ENCODE measurements around the gene CP. TPM values are rescaled to one million over a fixed set of nuclear protein-coding genes. Genes with fewer than 3 reads are reported as not detected.
A peak's percentile ranks its signal among the peaks of the same experiment; 100 is the strongest.

CP gene
- total and polyA plus RNA-seq, 4 experiments from 2014 or later: 0.34 TPM; not detected in 3

- ChIA-PET CTCF (ENCODE audit: partially characterized antibody) (no interaction called here), POLR2A (ENCODE audit: partially characterized antibody) (no interaction called here)
- Histone ChIP-seq H3K4me3 (ENCODE audit: low read length in 2 of 2) (no peak overlapping the region), H3K27ac (ENCODE audit: low read depth, low read length) (no peak overlapping the region), H3K4me1 (ENCODE audit: insufficient read depth, low read length) (no peaks in the 10 kb centered on the region), H3K27me3 (ENCODE audit: insufficient read depth, low read length) (no peaks in the 10 kb centered on the region), H3K36me3 (ENCODE audit: insufficient read depth, low read length) (peaks cover 60% of the 10 kb centered on the region), H3K9me3 (ENCODE audit: control insufficient read depth in 1 of 2, low read length in 2 of 2) (no peaks in the 10 kb centered on the region)
- Mint-ChIP-seq H3K27me3 (no peaks in the 10 kb centered on the region), H3K9me3 (no peaks in the 10 kb centered on the region), H3K4me1 (peaks cover 0 to 4% (median 0%) of the 10 kb centered on the region in 4 donors), H3K4me3 (no peak overlapping the region), H3K27ac (peak overlapping the region in 1 of 7 donors; percentile 48), H3K36me3 (peaks cover 56 to 65% of the 10 kb centered on the region in 2 donors)
- DNase-seq: no peak
- intact Hi-C loops (cut with micrococcal nuclease): no loop called here
These were observed 59.6 kb downstream of the CP start for GRCh38 chr3:149162007-149162406.

GRCh38 chr3:149160754-149161300, 60.8 kb downstream of the CP start:
- peaks cover 0 to 4% (median 0%) of the 10 kb centered on the region in 4 donors for H3K4me1 Mint-ChIP-seq
- no peaks in the 10 kb centered on the region for H3K4me1 ChIP-seq (ENCODE audit: insufficient read depth, low read length)
- peaks cover 59 to 70% of the 10 kb centered on the region in 2 donors for H3K36me3 Mint-ChIP-seq
- H3K27me3 ChIP-seq (ENCODE audit: insufficient read depth, low read length): no peaks in the 10 kb centered on the region
- H3K27me3 Mint-ChIP-seq: no peaks in the 10 kb centered on the region
- peaks cover 53% of the 10 kb centered on the region for H3K36me3 ChIP-seq (ENCODE audit: insufficient read depth, low read length)
- intact Hi-C loops (cut with micrococcal nuclease): no loop called here
- H3K9me3 ChIP-seq (ENCODE audit: control insufficient read depth in 1 of 2, low read length in 2 of 2): no peaks in the 10 kb centered on the region
- no peak overlapping the region for H3K4me3 Mint-ChIP-seq
- ChIA-PET POLR2A (ENCODE audit: partially characterized antibody) (interaction anchor here (1.1 kb wide), 1 partner anchor 31 kb away, joined by 3 read pairs; no protein-coding TSS in a partner anchor), CTCF (ENCODE audit: partially characterized antibody) (interaction anchor here (0.8 to 1.7 kb wide), 2 partner anchors 31 to 40 kb away, joined by 3 read pairs; partner anchors contain the start of gene HPS3)
- no peaks in the 10 kb centered on the region for H3K9me3 Mint-ChIP-seq
- no peak overlapping the region for H3K27ac ChIP-seq (ENCODE audit: low read depth, low read length)
- no peak for DNase-seq
- no peak overlapping the region for H3K27ac Mint-ChIP-seq
- no peak overlapping the region for H3K4me3 ChIP-seq (ENCODE audit: low read length in 2 of 2)

DNA sequence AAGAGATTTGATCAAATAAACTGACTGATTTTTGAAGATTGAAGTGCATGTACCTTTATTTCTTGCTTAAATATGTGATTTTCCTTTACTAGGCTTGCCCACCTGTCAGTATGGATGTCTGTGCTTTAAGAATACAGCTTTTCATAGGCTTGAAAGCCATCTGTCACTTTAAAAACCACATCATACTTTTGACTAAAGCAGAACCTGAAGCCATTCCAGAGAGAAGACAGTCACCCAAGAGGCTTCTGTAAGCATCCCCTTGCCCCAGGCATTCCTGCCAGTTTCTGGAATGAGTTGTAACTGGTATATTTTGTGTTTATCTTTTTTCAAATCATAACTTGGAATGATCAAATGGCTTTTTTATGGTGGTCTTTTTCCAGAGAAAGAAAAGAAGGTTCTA, 68.2 kb downstream of the CP start:
- H3K36me3 Mint-ChIP-seq: peaks cover 46 to 66% of the 10 kb centered on the region in 2 donors
- no peak for DNase-seq
- CTCF ChIA-PET (ENCODE audit: partially characterized antibody): no interaction called here

GRCh38 chr3:149152420-149152819, 69.2 kb downstream of the CP start:
- Histone ChIP-seq H3K4me1 (ENCODE audit: insufficient read depth, low read length) (no peaks in the 10 kb centered on the region), H3K4me3 (ENCODE audit: low read length in 2 of 2) (no peak overlapping the region), H3K9me3 (ENCODE audit: control insufficient read depth in 1 of 2, low read length in 2 of 2) (no peaks in the 10 kb centered on the region), H3K27me3 (ENCODE audit: insufficient read depth, low read length) (no peaks in the 10 kb centered on the region), H3K27ac (ENCODE audit: low read depth, low read length) (no peak overlapping the region), H3K36me3 (ENCODE audit: insufficient read depth, low read length) (peaks cover 7% of the 10 kb centered on the region)
- Mint-ChIP-seq H3K4me1 (peaks cover 0 to 16% (median 11%) of the 10 kb centered on the region in 4 donors), H3K4me3 (no peak overlapping the region), H3K36me3 (peaks cover 46 to 61% of the 10 kb centered on the region in 2 donors), H3K27me3 (no peaks in the 10 kb centered on the region), H3K9me3 (no peaks in the 10 kb centered on the region), H3K27ac (peak overlapping the region in 1 of 7 donors; percentile 79)
- DNase-seq: no peak
- POLR2A ChIA-PET (ENCODE audit: partially characterized antibody): no interaction called here
- CTCF ChIA-PET (ENCODE audit: partially characterized antibody): no interaction called here
- intact Hi-C loops (cut with micrococcal nuclease): no loop called here

More for the DNA sequence above, 68.2 kb downstream of the CP start:
- H3K4me1 Mint-ChIP-seq: peaks cover 0 to 16% (median 11%) of the 10 kb centered on the region in 4 donors
- H3K4me3 Mint-ChIP-seq: no peak overlapping the region
- no peaks in the 10 kb centered on the region for H3K27me3 Mint-ChIP-seq
- POLR2A ChIA-PET (ENCODE audit: partially characterized antibody): no interaction called here
- Histone ChIP-seq H3K9me3 (ENCODE audit: control insufficient read depth in 1 of 2, low read length in 2 of 2) (no peaks in the 10 kb centered on the region), H3K27me3 (ENCODE audit: insufficient read depth, low read length) (no peaks in the 10 kb centered on the region), H3K4me3 (ENCODE audit: low read length in 2 of 2) (no peak overlapping the region), H3K27ac (ENCODE audit: low read depth, low read length) (no peak overlapping the region), H3K4me1 (ENCODE audit: insufficient read depth, low read length) (no peaks in the 10 kb centered on the region), H3K36me3 (ENCODE audit: insufficient read depth, low read length) (peaks cover 13% of the 10 kb centered on the region)
- peak overlapping the region in 4 of 7 donors; percentile 1 to 65 (median 14) for H3K27ac Mint-ChIP-seq
- intact Hi-C loops (cut with micrococcal nuclease): no loop called here
- H3K9me3 Mint-ChIP-seq: no peaks in the 10 kb centered on the region

DNA sequence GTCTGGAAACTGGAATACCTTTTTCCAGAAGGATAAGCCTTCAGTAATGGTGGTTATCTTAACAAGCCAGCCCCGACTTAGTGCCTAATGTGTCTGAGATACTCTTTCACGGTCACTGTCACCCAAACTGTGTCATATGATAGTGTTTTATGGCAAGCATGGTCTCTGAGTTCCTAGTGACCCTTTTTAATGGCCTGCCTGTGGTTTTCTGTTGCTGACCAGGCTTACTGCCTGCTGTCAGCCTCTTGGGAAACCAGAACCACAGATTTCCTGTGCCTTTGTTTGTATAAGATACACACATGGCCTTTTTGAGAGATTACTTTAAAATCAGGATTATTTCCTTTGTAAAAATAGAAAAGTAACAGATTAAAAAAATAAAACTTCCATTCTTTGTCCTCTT, 69.8 kb downstream of the CP start:
- ChIA-PET POLR2A (ENCODE audit: partially characterized antibody) (no interaction called here), CTCF (ENCODE audit: partially characterized antibody) (no interaction called here)
- intact Hi-C loops (cut with micrococcal nuclease): no loop called here
- Mint-ChIP-seq H3K27ac (peak overlapping the region in 2 of 7 donors; percentile 31 to 36), H3K4me3 (no peak overlapping the region), H3K27me3 (no peaks in the 10 kb centered on the region), H3K9me3 (no peaks in the 10 kb centered on the region), H3K36me3 (peaks cover 42 to 59% of the 10 kb centered on the region in 2 donors), H3K4me1 (peaks cover 0 to 16% (median 11%) of the 10 kb centered on the region in 4 donors)
- no peak overlapping the region for H3K4me3 ChIP-seq (ENCODE audit: low read length in 2 of 2)
- DNase-seq: no peak
- H3K36me3 ChIP-seq (ENCODE audit: insufficient read depth, low read length): peaks cover 4% of the 10 kb centered on the region
- H3K4me1 ChIP-seq (ENCODE audit: insufficient read depth, low read length): no peaks in the 10 kb centered on the region
- no peak overlapping the region for H3K27ac ChIP-seq (ENCODE audit: low read depth, low read length)
- H3K9me3 ChIP-seq (ENCODE audit: control insufficient read depth in 1 of 2, low read length in 2 of 2): no peaks in the 10 kb centered on the region
- H3K27me3 ChIP-seq (ENCODE audit: insufficient read depth, low read length): no peaks in the 10 kb centered on the region

- H3K27ac Mint-ChIP-seq: no peak overlapping the region
- intact Hi-C loops (cut with micrococcal nuclease): no loop called here
- peaks cover 0 to 16% (median 13%) of the 10 kb centered on the region in 4 donors for H3K4me1 Mint-ChIP-seq
- peaks cover 33 to 50% of the 10 kb centered on the region in 2 donors for H3K36me3 Mint-ChIP-seq
- no peak overlapping the region for H3K4me3 Mint-ChIP-seq
- no peak for DNase-seq
- Histone ChIP-seq H3K27me3 (ENCODE audit: insufficient read depth, low read length) (no peaks in the 10 kb centered on the region), H3K9me3 (ENCODE audit: control insufficient read depth in 1 of 2, low read length in 2 of 2) (no peaks in the 10 kb centered on the region), H3K4me3 (ENCODE audit: low read length in 2 of 2) (no peak overlapping the region), H3K4me1 (ENCODE audit: insufficient read depth, low read length) (peaks cover 12% of the 10 kb centered on the region), H3K36me3 (ENCODE audit: insufficient read depth, low read length) (peaks cover 4% of the 10 kb centered on the region), H3K27ac (ENCODE audit: low read depth, low read length) (no peak overlapping the region)
- CTCF ChIA-PET (ENCODE audit: partially characterized antibody): no interaction called here
- POLR2A ChIA-PET (ENCODE audit: partially characterized antibody): no interaction called here
- H3K27me3 Mint-ChIP-seq: no peaks in the 10 kb centered on the region
- H3K9me3 Mint-ChIP-seq: no peaks in the 10 kb centered on the region
These were observed 71.2 kb downstream of the CP start for GRCh38 chr3:149150436-149150835.

DNA sequence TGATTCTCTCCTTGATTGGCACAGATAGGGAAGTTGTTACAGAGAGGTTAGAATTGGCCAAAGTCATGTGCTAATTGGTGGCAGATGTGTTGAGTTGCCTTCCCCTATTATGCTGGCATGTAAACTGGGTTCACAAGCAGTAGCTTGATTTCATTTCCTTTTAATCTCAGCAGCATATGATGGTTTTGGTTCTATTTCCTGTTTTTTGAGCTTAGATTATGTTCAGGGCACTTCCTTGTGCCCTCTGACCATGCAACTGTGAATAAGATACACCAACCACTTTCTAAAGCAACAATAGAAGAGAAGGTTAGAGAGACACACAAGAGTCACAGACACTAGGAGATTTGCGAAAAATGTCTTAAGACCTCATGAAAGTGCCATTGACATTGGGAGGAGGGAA, 75.7 kb downstream of the CP start:
- Histone ChIP-seq H3K27me3 (ENCODE audit: insufficient read depth, low read length) (no peaks in the 10 kb centered on the region), H3K9me3 (ENCODE audit: control insufficient read depth in 1 of 2, low read length in 2 of 2) (no peaks in the 10 kb centered on the region), H3K27ac (ENCODE audit: low read depth, low read length) (no peak overlapping the region), H3K4me3 (ENCODE audit: low read length in 2 of 2) (no peak overlapping the region), H3K4me1 (ENCODE audit: insufficient read depth, low read length) (peaks cover 18% of the 10 kb centered on the region), H3K36me3 (ENCODE audit: insufficient read depth, low read length) (peaks cover 18% of the 10 kb centered on the region)
- Mint-ChIP-seq H3K9me3 (no peaks in the 10 kb centered on the region), H3K4me3 (no peak overlapping the region), H3K27me3 (no peaks in the 10 kb centered on the region), H3K27ac (no peak overlapping the region), H3K36me3 (peaks cover 37 to 43% of the 10 kb centered on the region in 2 donors), H3K4me1 (peaks cover 6 to 18% (median 16%) of the 10 kb centered on the region in 4 donors)
- ChIA-PET CTCF (ENCODE audit: partially characterized antibody) (interaction anchor here (1.2 to 1.9 kb wide), 4 partner anchors 25 to 195 kb away, joined by 3 to 7 read pairs (median 4); no protein-coding TSS in a partner anchor), POLR2A (ENCODE audit: partially characterized antibody) (interaction anchor here (1.0 to 1.3 kb wide), 2 partner anchors 16 to 131 kb away, joined by 3 to 8 read pairs; partner anchors contain the start of gene HPS3)
- intact Hi-C loops (cut with micrococcal nuclease): no loop called here
- DNase-seq: no peak
